ENCODE results near the gene ETV3.

Gene ETV3

GRCh38 chr1:157139052-157139715 is 989 bp upstream of the ETV3 start:
- no peak for DNase-seq (ENCODE audit: low read depth, low spot score)

GRCh38 chr1:157137408-157138219 is 581 bp downstream of the ETV3 start:
- DNase-seq (ENCODE audit: low read depth, low spot score), result no peak

GRCh38 chr1:157137046-157137407 is 1.2 kb downstream of the ETV3 start:
- DNase-seq (ENCODE audit: low read depth, low spot score), result no peak

- DNase-seq (ENCODE audit: low read depth, low spot score), result no peak
Measured at GRCh38 chr1:157136133-157136532, 2.1 kb downstream of the ETV3 start.

GRCh38 chr1:157135646-157136045 is 2.5 kb downstream of the ETV3 start:
- no peak for DNase-seq (ENCODE audit: low read depth, low spot score)

GRCh38 chr1:157135070-157135469 is 3.1 kb downstream of the ETV3 start:
- DNase-seq (ENCODE audit: low read depth, low spot score), result no peak

- no peak for DNase-seq (ENCODE audit: low read depth, low spot score)
Measured at GRCh38 chr1:157134442-157134841, 3.8 kb downstream of the ETV3 start.

- DNase-seq (ENCODE audit: low read depth, low spot score), result no peak
Measured at GRCh38 chr1:157133426-157133825, 4.8 kb downstream of the ETV3 start.

GRCh38 chr1:157132616-157133167 is 5.5 kb downstream of the ETV3 start:
- DNase-seq (ENCODE audit: low read depth, low spot score), result no peak

GRCh38 chr1:157132111-157132510 is 6.1 kb downstream of the ETV3 start:
- no peak for DNase-seq (ENCODE audit: low read depth, low spot score)

GRCh38 chr1:157131281-157131680 is 6.9 kb downstream of the ETV3 start:
- DNase-seq (ENCODE audit: low read depth, low spot score), result no peak

GRCh38 chr1:157124855-157125254 is 13.3 kb downstream of the ETV3 start:
- no peak for DNase-seq (ENCODE audit: low read depth, low spot score)

GRCh38 chr1:157119448-157119847 is 18.7 kb downstream of the ETV3 start:
- no peak for DNase-seq (ENCODE audit: low read depth, low spot score)

GRCh38 chr1:157119008-157119407 is 19.2 kb downstream of the ETV3 start:
- DNase-seq (ENCODE audit: low read depth, low spot score), result no peak

GRCh38 chr1:157117527-157118057 is 20.6 kb downstream of the ETV3 start:
- no peak for DNase-seq (ENCODE audit: low read depth, low spot score)

- no peak for DNase-seq (ENCODE audit: low read depth, low spot score)
Measured at GRCh38 chr1:157116737-157117103, 21.5 kb downstream of the ETV3 start.

GRCh38 chr1:157115851-157116736 is 22.1 kb downstream of the ETV3 start:
- DNase-seq (ENCODE audit: low read depth, low spot score), result no peak

- no peak for DNase-seq (ENCODE audit: low read depth, low spot score)
Measured at GRCh38 chr1:157115429-157115838, 22.8 kb downstream of the ETV3 start.

GRCh38 chr1:157114183-157115121 is 23.7 kb downstream of the ETV3 start:
- no peak for DNase-seq (ENCODE audit: low read depth, low spot score)

- no peak for DNase-seq (ENCODE audit: low read depth, low spot score)
Measured at GRCh38 chr1:157113631-157114030, 24.6 kb downstream of the ETV3 start.

- DNase-seq (ENCODE audit: low read depth, low spot score), result no peak
Measured at GRCh38 chr1:157113106-157113505, 25.1 kb downstream of the ETV3 start.

Measured in iPS DF 19.7 (cell line).